ENCODE measurements around the gene EXOSC7. TPM values are rescaled to one million over a fixed set of nuclear protein-coding genes. Genes with fewer than 3 reads are reported as not detected.
A peak's percentile ranks its signal among the peaks of the same experiment; 100 is the strongest.

The EXOSC7 gene
- total and polyA plus RNA-seq, 9 of the 15 experiments (the other 6 are each of a cell fraction or from before 2014, with no cell fraction given): 88.5 to 237 (median 112) TPM

- TF ChIP-seq CCAR2 (IDR thresholded peaks at IDR 0.05; ENCODE audit: low read depth, low read length) (no peak), TBL1XR1 (IDR thresholded peaks at IDR 0.05; ENCODE audit: low read length in 2 of 2) (peak; percentile 64 to 87; a peak in 3 of 4 replicates), MCM3 (IDR thresholded peaks at IDR 0.05) (no peak), PRPF4 (IDR thresholded peaks at IDR 0.05; ENCODE audit: insufficient read depth, low read depth, low read length, poor library complexity, severe bottlenecking) (no peak), ETS1 (conservative IDR thresholded peaks at IDR 0.05; ENCODE audit: control insufficient read depth, low read depth, low read length) (no peak), MTA2 (IDR thresholded peaks at IDR 0.05; ENCODE audit: low read depth) (peak; percentile 91), TEAD2 (tag; IDR thresholded peaks at IDR 0.05) (no peak), CAMTA2 (CRISPR knock-in tag; conservative IDR thresholded peaks at IDR 0.05) (no peak), NR4A1 (CRISPR knock-in tag; IDR thresholded peaks at IDR 0.05) (no peak), NR4A1 (tag; IDR thresholded peaks at IDR 0.05) (0 out of 2 replicates have a peak, but pooled peaks have one; percentile 56), SOX6 (IDR thresholded peaks at IDR 0.05) (peak; percentile 94), ZNF584 (CRISPR knock-in tag; IDR thresholded peaks at IDR 0.05; ENCODE audit: low read depth) (no peak), CREB5 (CRISPR knock-in tag; IDR thresholded peaks at IDR 0.05) (no peak), ETV6 (IDR thresholded peaks at IDR 0.05; ENCODE audit: borderline replicate concordance in 1 of 2, low read depth in 2 of 2, low read length in 1 of 2) (no peak), ETV6 (CRISPR knock-in tag; IDR thresholded peaks at IDR 0.05; ENCODE audit: borderline replicate concordance) (no peak), ZFP91 (CRISPR knock-in tag; IDR thresholded peaks at IDR 0.05) (no peak), CREB1 (IDR thresholded peaks at IDR 0.05) (peak; percentile 46; the same call in 1 of the 2 replicates), CREB1 (CRISPR knock-in tag; IDR thresholded peaks at IDR 0.05) (no peak), FOXO4 (CRISPR knock-in tag; IDR thresholded peaks at IDR 0.05) (no peak), KDM5B (IDR thresholded peaks at IDR 0.05; ENCODE audit: insufficient replicate concordance, low read depth, low read length) (no peak), NFE2L1 (tag; IDR thresholded peaks at IDR 0.05; ENCODE audit: borderline replicate concordance, low read depth) (no peak), ZNF184 (CRISPR knock-in tag; IDR thresholded peaks at IDR 0.05) (no peak), THRA (IDR thresholded peaks at IDR 0.05) (no peak), CHD1 (IDR thresholded peaks at IDR 0.05; ENCODE audit: low read length) (no peak)
Measured at GRCh38 chr3:44968447-44968858, 7.6 kb upstream of the EXOSC7 start (continued).

Data from K562 (cell line).